Measurements from ENCODE around the gene TACO1.

GRCh38 chr17:63649813-63650212 is 49.1 kb downstream of the TACO1 start:
- TF ChIP-seq POLR2A (IDR thresholded peaks at IDR 0.05; ENCODE audit: low read length) (no peak), GATA1 (IDR thresholded peaks at IDR 0.05; ENCODE audit: low read depth, low read length) (no peak)

Data from erythroblast (primary cell).